Gastroesophageal sphincter (tissue), 3 donors: Measurements from ENCODE around the gene SKIL.

Experiments used
- EP300 ChIP-seq: sonication (generic); formaldehyde crosslinking; IDR thresholded peaks from one replicate; pipeline ENCODE4 v1.6.1; 2017; ENCODE audit warnings: antibody characterized with exemption, mild to moderate bottlenecking
- TF ChIP-seq, protein P1 (sequence below), 4 experiments: fragments of 200-600 bp in 2 of 4; fragments of 450-650 bp in 2 of 4; sonication (generic) in 1 of 4; IDR thresholded peaks; one replicate each; pipeline ENCODE4 v1.5.1; 2017 to 2019; ENCODE audit warnings: antibody characterized with exemption in 4 of 4, mild to moderate bottlenecking in 2 of 4, moderate library complexity in 2 of 4

- TF ChIP-seq, protein P1, sequence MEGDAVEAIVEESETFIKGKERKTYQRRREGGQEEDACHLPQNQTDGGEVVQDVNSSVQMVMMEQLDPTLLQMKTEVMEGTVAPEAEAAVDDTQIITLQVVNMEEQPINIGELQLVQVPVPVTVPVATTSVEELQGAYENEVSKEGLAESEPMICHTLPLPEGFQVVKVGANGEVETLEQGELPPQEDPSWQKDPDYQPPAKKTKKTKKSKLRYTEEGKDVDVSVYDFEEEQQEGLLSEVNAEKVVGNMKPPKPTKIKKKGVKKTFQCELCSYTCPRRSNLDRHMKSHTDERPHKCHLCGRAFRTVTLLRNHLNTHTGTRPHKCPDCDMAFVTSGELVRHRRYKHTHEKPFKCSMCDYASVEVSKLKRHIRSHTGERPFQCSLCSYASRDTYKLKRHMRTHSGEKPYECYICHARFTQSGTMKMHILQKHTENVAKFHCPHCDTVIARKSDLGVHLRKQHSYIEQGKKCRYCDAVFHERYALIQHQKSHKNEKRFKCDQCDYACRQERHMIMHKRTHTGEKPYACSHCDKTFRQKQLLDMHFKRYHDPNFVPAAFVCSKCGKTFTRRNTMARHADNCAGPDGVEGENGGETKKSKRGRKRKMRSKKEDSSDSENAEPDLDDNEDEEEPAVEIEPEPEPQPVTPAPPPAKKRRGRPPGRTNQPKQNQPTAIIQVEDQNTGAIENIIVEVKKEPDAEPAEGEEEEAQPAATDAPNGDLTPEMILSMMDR (IDR thresholded peaks at IDR 0.05), result no peak
- TF ChIP-seq EP300, result no peak
Observed at GRCh38 chr3:170436697-170437096, 79.2 kb downstream of the SKIL start.
